IPS-20b (cell line): ENCODE results near the gene CUEDC1.

Source experiments
- H3K27ac ChIP-seq: one replicate; pipeline ENCODE4 v1.5.1; 2013; ENCODE audit warnings: low read length
- H3K27me3 ChIP-seq: 2 replicates; pipeline ENCODE4 v1.6.1; 2013; ENCODE audit warnings: mild to moderate bottlenecking, low read length, inconsistent platforms; ENCODE audit not compliant: insufficient read depth
- H3K36me3 ChIP-seq: 2 replicates; pipeline ENCODE4 v1.6.1; 2013; ENCODE audit warnings: low read depth, mild to moderate bottlenecking, inconsistent platforms, low read length, moderate library complexity; ENCODE audit not compliant: insufficient read depth
- H3K4me1 ChIP-seq: 2 replicates; pipeline ENCODE4 v1.6.1; 2013; ENCODE audit warnings: mild to moderate bottlenecking, control low read depth, inconsistent platforms, low read length, moderate library complexity; ENCODE audit not compliant: insufficient read depth
- H3K4me3 ChIP-seq: 2 replicates; pipeline ENCODE4 v1.5.1; 2013; ENCODE audit warnings: mild to moderate bottlenecking, low read length, inconsistent platforms
- H3K9ac ChIP-seq: 2 replicates; pipeline ENCODE4 v1.6.1; 2013; ENCODE audit warnings: low read depth, mild to moderate bottlenecking, inconsistent platforms, low read length, moderate library complexity
- H3K9me3 ChIP-seq: 2 replicates; pipeline ENCODE4 v1.6.1; 2013; ENCODE audit warnings: mild to moderate bottlenecking, low read depth, low read length, inconsistent platforms; ENCODE audit not compliant: insufficient read depth

CUEDC1 gene

GRCh38 chr17:57941384-57942370 lies 13.5 kb downstream of the CUEDC1 start:
- Histone ChIP-seq H3K36me3 (no peaks in the 10 kb centered on the region), H3K9me3 (no peaks in the 10 kb centered on the region), H3K4me3 (no peak overlapping the region), H3K27ac (no peak overlapping the region), H3K4me1 (peaks cover 11% of the 10 kb centered on the region), H3K27me3 (no peaks in the 10 kb centered on the region), H3K9ac (no peak overlapping the region)

DNA sequence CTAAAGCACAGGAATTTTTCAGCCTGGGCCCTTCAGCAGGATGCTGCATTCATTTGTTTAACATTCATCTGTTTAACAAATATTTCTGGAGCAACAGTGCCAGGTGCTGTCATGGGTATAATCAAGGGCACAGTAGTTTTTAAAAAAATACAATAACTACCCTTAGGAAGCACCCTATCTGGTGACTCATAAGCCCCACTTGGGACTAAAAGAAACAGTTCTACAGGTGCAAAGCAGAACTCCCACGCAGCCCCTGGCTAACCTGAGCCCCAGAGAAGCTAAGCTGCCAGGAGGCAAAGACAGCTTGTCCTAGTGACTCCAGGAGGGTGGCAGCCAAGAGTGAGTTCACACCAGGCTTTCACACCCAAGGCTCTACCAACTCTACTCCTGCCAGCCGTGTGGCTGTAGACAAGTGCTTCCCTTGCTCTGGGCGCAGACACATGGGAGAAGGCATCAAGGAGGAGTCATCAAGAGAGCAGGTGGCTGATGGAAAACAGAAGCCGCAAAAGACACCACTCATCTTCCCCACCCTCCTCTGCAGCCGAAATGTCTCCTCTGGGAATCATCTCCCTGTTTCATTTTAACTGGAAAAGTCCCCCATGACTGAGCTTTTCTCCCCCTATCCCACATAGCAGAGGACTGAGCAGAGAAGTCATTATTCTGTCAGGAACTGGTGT lies 14.4 kb downstream of the CUEDC1 start:
- H3K9ac ChIP-seq: no peak overlapping the region
- peaks cover 10% of the 10 kb centered on the region for H3K4me1 ChIP-seq
- no peaks in the 10 kb centered on the region for H3K36me3 ChIP-seq
- no peaks in the 10 kb centered on the region for H3K27me3 ChIP-seq
- H3K9me3 ChIP-seq: no peaks in the 10 kb centered on the region
- no peak overlapping the region for H3K4me3 ChIP-seq
- H3K27ac ChIP-seq: no peak overlapping the region

- Histone ChIP-seq H3K4me3 (no peak overlapping the region), H3K36me3 (no peaks in the 10 kb centered on the region), H3K9me3 (no peaks in the 10 kb centered on the region), H3K9ac (no peak overlapping the region), H3K27me3 (no peaks in the 10 kb centered on the region), H3K27ac (no peak overlapping the region), H3K4me1 (peaks cover 14% of the 10 kb centered on the region)
These were observed 15.0 kb downstream of the CUEDC1 start for GRCh38 chr17:57940231-57940630.

- H3K27ac ChIP-seq: no peak overlapping the region
- H3K4me3 ChIP-seq: no peak overlapping the region
These were observed 15.4 kb downstream of the CUEDC1 start for GRCh38 chr17:57939797-57940196.

DNA sequence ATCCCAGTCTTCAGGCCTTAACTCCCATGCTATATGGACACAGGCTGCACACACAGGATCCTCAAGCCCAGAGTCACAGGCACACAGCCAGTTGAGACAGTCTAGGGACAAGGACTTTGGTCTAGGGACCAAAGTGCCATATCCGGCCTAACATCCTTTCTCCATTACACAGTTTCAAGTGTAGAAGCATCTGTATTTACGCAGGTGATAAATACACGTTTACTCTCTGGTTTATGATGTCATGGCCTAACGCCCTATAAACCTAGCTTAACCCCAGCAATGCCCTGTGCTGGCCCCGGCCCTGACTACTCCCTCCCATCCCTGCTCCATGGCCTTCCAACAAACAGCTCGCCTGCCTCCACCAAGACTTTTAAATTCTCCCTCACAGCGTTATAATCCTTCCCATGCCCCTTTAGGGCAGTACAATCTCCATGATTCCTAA lies 17.1 kb downstream of the CUEDC1 start:
- no peaks in the 10 kb centered on the region for H3K36me3 ChIP-seq
- no peaks in the 10 kb centered on the region for H3K27me3 ChIP-seq
- H3K9ac ChIP-seq: no peak overlapping the region
- peaks cover 19% of the 10 kb centered on the region for H3K4me1 ChIP-seq
- H3K4me3 ChIP-seq: no peak overlapping the region
- no peak overlapping the region for H3K27ac ChIP-seq
- no peaks in the 10 kb centered on the region for H3K9me3 ChIP-seq

More at GRCh38 chr17:57939797-57940196, 15.4 kb downstream of the CUEDC1 start:
- Histone ChIP-seq H3K36me3 (no peaks in the 10 kb centered on the region), H3K9me3 (no peaks in the 10 kb centered on the region), H3K9ac (no peak overlapping the region), H3K4me1 (peaks cover 19% of the 10 kb centered on the region), H3K27me3 (no peaks in the 10 kb centered on the region)

DNA sequence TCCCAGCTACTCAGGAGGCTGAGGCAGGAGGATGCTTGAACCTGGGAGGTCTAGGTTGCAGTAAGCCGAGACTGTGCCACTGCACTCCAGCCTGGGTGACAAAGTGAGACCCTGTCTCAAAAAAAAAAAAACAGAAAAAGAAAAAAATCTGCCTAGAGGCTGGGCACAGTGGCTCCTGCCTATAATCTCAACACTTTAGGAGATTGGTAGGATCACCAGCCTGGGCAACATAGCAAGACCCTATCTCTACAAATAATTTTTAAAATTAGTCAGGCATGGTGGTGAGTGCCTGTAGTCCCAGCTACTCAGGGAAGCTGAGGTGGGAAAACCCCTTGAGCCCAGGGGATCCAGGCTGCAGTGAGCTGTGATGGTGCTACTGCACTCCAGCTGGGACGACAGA lies 17.7 kb downstream of the CUEDC1 start:
- H3K36me3 ChIP-seq: no peaks in the 10 kb centered on the region
- no peak overlapping the region for H3K4me3 ChIP-seq
- no peaks in the 10 kb centered on the region for H3K9me3 ChIP-seq
- no peaks in the 10 kb centered on the region for H3K27me3 ChIP-seq
- no peak overlapping the region for H3K27ac ChIP-seq
- peaks cover 19% of the 10 kb centered on the region for H3K4me1 ChIP-seq
- H3K9ac ChIP-seq: no peak overlapping the region

GRCh38 chr17:57935833-57936807 lies 19.1 kb downstream of the CUEDC1 start:
- peak overlapping the region; percentile 33; the same call in 1 of the 2 replicates for H3K9ac ChIP-seq
- H3K9me3 ChIP-seq: no peaks in the 10 kb centered on the region
- H3K4me3 ChIP-seq: peak overlapping the region; percentile 26; the same call in 1 of the 2 replicates
- peak overlapping the region; percentile 19 for H3K27ac ChIP-seq
- H3K27me3 ChIP-seq: no peaks in the 10 kb centered on the region
- peaks cover 22% of the 10 kb centered on the region for H3K4me1 ChIP-seq
- no peaks in the 10 kb centered on the region for H3K36me3 ChIP-seq

DNA sequence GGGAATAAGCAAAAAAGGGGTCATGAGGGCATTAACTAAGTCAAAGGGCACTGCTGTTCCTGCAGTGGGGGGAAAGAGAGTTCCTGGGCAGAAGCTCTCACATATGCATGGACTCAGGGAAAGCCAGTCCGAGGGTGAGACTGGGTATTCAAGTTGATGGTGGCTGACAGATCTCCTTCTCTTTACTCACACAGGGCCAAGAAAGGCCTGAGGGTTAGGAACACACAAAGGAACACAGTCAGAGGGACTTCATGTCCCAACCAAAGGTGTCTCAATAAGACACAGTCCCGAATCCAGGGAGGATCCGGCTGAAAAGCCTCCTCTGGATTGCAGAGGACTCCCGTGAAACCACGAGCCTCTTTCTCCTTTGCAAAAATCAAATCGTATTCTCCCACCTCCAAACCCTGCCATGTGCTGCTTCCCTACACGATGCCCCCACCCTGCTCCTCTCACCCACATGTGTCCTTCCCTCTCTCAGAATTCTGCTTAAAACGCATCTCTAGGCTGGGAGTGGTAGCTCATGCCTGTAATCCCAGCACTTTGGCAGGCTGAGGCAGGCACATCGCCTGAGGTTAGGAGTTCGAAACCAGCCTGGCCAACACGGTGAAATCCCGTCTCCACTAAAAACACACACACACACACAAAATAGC lies 23.6 kb downstream of the CUEDC1 start:
- no peak overlapping the region for H3K9ac ChIP-seq
- H3K36me3 ChIP-seq: no peaks in the 10 kb centered on the region
- H3K9me3 ChIP-seq: no peaks in the 10 kb centered on the region
- no peaks in the 10 kb centered on the region; the same call in none of the 2 replicates for H3K27me3 ChIP-seq
- H3K4me3 ChIP-seq: no peak overlapping the region
- H3K4me1 ChIP-seq: peaks cover 26% of the 10 kb centered on the region
- no peak overlapping the region for H3K27ac ChIP-seq

DNA sequence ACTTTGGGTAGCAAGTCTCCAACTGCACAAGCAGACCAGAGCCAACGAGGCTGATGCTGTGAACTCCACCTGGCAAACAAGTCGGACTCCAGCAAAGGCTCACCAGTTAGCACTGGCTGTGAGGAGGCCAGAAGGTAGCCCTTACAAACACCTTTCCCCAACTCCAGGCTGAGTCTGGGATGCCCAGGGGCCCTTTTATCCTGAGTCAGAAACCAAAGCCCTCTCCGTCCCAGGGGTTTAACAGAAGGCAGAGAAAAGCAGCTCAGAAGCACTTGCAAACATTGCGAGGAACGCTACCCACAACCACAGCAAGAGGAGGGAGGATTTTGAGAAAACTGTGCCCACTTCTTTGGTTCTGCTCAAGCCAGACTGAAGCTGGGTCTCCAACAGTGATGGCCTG lies 25.0 kb downstream of the CUEDC1 start:
- H3K27me3 ChIP-seq: peaks cover 6% of the 10 kb centered on the region
- no peaks in the 10 kb centered on the region for H3K9me3 ChIP-seq
- no peak overlapping the region for H3K27ac ChIP-seq
- H3K4me1 ChIP-seq: peaks cover 16% of the 10 kb centered on the region
- H3K9ac ChIP-seq: no peak overlapping the region
- no peaks in the 10 kb centered on the region for H3K36me3 ChIP-seq
- H3K4me3 ChIP-seq: no peak overlapping the region

DNA sequence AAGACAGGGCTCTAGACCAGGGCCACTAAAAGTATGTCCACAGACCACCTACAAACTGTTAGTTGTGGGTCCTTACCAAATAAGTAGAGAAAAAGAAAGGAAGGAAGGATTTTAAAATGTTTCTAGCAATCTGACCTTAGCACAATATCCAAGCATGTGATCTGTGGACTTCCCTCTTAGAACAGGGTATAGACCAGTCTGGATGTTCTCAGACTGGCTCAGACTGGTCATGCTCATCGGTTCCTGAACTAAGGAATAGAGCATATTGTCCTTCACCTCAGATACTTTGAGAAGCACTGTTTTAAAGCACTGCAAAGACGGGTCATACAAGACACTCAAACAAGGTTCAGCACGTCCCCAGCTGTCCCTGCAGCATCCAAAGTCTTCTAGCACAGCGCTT lies 25.8 kb downstream of the CUEDC1 start:
- no peak overlapping the region for H3K9ac ChIP-seq
- H3K4me1 ChIP-seq: peaks cover 11% of the 10 kb centered on the region
- H3K4me3 ChIP-seq: no peak overlapping the region
- H3K27me3 ChIP-seq: peaks cover 6% of the 10 kb centered on the region
- no peaks in the 10 kb centered on the region for H3K36me3 ChIP-seq
- H3K9me3 ChIP-seq: no peaks in the 10 kb centered on the region
- H3K27ac ChIP-seq: no peak overlapping the region

GRCh38 chr17:57928928-57929327 lies 26.3 kb downstream of the CUEDC1 start:
- Histone ChIP-seq H3K27me3 (peaks cover 6% of the 10 kb centered on the region), H3K9me3 (no peaks in the 10 kb centered on the region), H3K36me3 (no peaks in the 10 kb centered on the region), H3K9ac (no peak overlapping the region), H3K4me1 (peaks cover 11% of the 10 kb centered on the region), H3K27ac (no peak overlapping the region), H3K4me3 (no peak overlapping the region)
